GM18508 (cell line): ENCODE results near the gene FZD2.
"Not testable (repeated sequence)": the region's sequence is repeated elsewhere in the genome, so short reads cannot be mapped to it uniquely, and the experiment has no call there.

Experiments used
- ATAC-seq: cut with Tn5 transposase; IDR thresholded peaks from one replicate; pipeline ENCODE4 v1.9.1; 2021; ENCODE audit warnings: moderate number of reproducible peaks; ENCODE audit not compliant: insufficient read depth, unreplicated experiment

Gene FZD2

GRCh38 chr17:44546671-44547606 lies 10.3 kb upstream of the FZD2 start:
- no peak for ATAC-seq

GRCh38 chr17:44547625-44548267 lies 9.5 kb upstream of the FZD2 start:
- ATAC-seq: no peak

DNA sequence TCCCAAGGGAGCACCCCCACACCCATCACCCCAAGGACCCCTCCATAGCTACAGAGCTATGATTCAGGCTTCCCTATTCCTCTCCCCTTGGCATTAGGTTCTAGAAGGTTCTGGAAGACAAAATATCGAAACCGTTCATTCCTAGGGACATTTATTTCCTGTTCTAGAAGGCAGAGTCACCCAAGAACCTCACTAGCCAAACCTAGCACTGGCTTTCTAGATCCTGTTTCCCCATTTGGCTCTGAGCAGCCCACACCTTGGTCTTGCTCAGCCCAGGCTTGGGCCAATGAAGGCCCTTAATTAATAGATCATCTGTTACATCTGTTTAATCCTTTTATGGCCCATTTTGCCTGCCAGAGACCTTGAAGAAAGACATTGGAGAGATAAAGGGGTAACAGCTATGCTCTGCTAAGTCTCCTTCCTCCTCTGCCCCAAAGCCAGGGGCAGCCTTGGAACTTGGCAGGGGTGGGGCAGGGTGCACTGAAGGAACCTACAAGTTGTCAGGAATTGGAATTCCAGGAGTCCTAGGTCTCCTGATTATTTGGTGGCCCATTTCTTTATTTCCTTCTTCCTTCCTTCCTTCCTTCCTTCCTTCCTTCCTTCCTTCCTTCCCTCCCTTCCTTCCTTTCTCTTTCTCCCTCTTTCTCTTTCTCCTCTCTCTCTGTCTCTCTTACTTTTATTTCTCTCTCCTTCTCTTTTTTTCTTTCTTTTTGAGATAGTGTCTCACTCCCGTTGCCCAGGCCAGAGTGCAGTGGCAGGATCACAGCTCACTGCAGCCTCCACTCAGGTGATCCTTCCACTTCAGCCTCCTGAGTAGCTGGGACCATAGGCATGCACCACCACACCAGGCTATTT lies 8.7 kb upstream of the FZD2 start:
- no peak for ATAC-seq

GRCh38 chr17:44549686-44550085 lies 7.6 kb upstream of the FZD2 start:
- no peak for ATAC-seq

GRCh38 chr17:44552361-44552760 lies 4.9 kb upstream of the FZD2 start:
- no peak for ATAC-seq

GRCh38 chr17:44555099-44555498 lies 2.2 kb upstream of the FZD2 start:
- no peak for ATAC-seq

DNA sequence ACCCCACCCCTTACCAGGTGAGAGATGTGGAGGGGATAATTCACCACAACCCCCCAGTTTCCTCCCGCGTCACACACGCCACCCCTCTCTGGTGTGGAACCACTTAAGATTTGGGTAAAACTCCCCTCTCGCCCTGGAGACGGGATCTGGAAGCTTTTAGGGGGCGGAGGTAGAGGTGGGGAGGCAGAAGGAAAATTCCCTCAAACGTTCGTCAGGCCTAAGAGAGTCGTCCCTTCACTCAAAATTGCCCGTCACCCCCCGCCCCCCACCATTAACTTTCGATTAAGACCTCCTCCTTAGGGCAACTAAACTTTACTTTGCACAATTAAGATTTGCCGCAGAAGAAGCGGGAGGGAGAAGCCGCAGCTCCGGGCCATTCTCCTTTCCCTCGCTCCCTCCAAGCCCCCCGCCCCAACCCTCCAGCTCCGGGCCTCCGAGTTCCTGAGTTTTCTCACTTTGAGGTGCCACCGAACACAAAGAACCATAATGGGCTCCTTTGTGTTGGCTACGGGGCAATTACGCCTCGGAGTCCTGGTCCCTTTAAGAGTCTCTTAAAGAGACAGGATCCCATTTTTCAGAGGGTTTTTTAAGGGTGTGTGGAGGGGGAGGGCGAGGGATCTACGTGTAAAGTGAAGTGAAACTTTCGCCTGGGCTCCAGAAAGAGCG lies 985 bp upstream of the FZD2 start:
- ATAC-seq: no peak

DNA sequence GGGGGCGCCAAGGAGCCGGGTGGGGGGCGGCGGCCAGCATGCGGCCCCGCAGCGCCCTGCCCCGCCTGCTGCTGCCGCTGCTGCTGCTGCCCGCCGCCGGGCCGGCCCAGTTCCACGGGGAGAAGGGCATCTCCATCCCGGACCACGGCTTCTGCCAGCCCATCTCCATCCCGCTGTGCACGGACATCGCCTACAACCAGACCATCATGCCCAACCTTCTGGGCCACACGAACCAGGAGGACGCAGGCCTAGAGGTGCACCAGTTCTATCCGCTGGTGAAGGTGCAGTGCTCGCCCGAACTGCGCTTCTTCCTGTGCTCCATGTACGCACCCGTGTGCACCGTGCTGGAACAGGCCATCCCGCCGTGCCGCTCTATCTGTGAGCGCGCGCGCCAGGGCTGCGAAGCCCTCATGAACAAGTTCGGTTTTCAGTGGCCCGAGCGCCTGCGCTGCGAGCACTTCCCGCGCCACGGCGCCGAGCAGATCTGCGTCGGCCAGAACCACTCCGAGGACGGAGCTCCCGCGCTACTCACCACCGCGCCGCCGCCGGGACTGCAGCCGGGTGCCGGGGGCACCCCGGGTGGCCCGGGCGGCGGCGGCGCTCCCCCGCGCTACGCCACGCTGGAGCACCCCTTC lies 484 bp downstream of the FZD2 start:
- no peak for ATAC-seq

GRCh38 chr17:44558334-44558709 lies 1.0 kb downstream of the FZD2 start:
- ATAC-seq: no peak

DNA sequence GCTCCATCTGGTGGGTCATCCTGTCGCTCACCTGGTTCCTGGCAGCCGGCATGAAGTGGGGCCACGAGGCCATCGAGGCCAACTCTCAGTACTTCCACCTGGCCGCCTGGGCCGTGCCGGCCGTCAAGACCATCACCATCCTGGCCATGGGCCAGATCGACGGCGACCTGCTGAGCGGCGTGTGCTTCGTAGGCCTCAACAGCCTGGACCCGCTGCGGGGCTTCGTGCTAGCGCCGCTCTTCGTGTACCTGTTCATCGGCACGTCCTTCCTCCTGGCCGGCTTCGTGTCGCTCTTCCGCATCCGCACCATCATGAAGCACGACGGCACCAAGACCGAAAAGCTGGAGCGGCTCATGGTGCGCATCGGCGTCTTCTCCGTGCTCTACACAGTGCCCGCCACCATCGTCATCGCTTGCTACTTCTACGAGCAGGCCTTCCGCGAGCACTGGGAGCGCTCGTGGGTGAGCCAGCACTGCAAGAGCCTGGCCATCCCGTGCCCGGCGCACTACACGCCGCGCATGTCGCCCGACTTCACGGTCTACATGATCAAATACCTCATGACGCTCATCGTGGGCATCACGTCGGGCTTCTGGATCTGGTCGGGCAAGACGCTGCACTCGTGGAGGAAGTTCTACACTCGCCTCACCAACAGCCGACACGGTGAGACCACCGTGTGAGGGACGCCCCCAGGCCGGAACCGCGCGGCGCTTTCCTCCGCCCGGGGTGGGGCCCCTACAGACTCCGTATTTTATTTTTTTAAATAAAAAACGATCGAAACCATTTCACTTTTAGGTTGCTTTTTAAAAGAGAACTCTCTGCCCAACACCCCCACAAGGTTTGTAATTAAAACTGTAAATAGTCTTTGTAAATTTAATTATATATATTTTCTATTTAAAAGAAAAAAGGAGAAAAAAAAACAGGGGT lies 1.7 kb downstream of the FZD2 start:
- no peak for ATAC-seq

DNA sequence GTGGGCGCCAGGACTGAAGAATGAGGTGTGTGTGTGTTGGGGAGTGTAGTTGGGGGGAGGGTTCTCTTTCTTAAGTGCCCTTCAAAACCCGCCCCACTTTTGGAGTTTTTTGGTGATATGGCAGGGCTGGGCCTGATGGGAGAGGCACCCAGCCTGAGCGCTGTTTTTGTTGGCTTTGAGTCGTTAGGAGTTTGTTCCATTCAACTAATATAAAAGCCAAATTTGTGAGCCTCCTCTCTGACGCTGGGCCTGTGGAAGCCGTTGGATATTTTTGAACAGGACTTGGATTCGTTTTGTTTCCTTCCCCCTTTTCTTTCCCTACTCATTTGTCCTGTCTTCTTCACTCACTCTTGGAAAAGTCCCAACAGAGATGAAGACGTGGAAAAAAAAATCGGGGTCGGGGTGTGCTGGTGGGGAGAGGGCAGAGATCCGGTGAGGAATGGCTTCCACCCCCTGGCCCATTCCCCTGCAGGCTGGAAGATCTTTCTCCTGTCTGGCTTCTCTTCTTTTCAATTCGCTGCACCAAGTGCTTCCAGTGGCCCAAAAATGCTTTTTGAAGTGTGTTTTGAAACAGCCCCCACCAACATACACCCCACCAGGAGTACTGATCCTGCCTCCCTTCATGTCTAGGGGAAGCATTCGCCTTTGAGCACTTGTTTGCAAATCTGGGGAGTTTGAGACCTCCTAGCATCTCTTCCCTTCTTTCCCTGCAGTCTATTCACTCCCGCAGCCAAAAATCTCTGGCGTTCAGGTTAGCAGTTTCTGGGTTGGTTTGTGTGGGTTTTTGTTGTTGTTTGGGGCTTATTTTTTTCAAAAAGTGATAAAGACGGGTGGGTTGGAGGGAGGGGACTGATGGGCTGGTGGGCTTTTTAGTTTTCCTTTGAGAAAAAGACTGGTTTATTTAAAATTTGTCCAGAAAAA lies 2.6 kb downstream of the FZD2 start:
- ATAC-seq: no peak

- no peak for ATAC-seq
These were observed 3.9 kb downstream of the FZD2 start for GRCh38 chr17:44561237-44561623.

- no peak for ATAC-seq
These were observed 7.1 kb downstream of the FZD2 start for GRCh38 chr17:44564429-44564828.

- no peak for ATAC-seq
These were observed 8.7 kb downstream of the FZD2 start for GRCh38 chr17:44565866-44566443.

GRCh38 chr17:44568311-44568944 lies 11.1 kb downstream of the FZD2 start:
- not testable (repeated sequence) for ATAC-seq

- no peak for ATAC-seq
These were observed 11.9 kb downstream of the FZD2 start for GRCh38 chr17:44568945-44569858.
